ENCODE results near the gene GLDN.

The GLDN gene

DNA sequence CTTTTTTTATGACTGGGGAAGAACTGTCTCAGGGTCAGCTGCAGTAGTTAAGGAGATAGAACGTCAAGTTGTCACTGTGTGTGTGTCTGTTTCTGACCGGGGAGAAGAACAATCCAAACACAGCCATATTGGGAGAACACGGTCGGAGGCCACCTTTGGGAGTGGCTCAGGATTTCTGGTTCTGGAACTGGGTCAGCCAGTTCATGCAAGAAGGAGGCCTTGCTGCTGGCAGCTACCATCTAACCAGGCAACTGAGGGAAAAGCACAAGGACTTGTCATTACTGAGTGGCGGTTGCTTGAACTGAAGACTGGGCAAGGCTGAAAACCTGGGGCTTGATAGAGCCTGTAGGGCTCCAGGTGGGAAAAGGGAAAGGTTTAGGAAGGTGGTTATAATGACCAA, 24.6 kb downstream of the GLDN start:
- TF ChIP-seq, protein P1, sequence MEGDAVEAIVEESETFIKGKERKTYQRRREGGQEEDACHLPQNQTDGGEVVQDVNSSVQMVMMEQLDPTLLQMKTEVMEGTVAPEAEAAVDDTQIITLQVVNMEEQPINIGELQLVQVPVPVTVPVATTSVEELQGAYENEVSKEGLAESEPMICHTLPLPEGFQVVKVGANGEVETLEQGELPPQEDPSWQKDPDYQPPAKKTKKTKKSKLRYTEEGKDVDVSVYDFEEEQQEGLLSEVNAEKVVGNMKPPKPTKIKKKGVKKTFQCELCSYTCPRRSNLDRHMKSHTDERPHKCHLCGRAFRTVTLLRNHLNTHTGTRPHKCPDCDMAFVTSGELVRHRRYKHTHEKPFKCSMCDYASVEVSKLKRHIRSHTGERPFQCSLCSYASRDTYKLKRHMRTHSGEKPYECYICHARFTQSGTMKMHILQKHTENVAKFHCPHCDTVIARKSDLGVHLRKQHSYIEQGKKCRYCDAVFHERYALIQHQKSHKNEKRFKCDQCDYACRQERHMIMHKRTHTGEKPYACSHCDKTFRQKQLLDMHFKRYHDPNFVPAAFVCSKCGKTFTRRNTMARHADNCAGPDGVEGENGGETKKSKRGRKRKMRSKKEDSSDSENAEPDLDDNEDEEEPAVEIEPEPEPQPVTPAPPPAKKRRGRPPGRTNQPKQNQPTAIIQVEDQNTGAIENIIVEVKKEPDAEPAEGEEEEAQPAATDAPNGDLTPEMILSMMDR (IDR thresholded peaks at IDR 0.05; ENCODE audit: insufficient read depth, low read depth, low read length, missing control alignments) = no peak
- no peak for DNase-seq (ENCODE audit: low read depth)
- no peak overlapping the region for H3K4me3 ChIP-seq (ENCODE audit: low read depth, low read length)

DNA sequence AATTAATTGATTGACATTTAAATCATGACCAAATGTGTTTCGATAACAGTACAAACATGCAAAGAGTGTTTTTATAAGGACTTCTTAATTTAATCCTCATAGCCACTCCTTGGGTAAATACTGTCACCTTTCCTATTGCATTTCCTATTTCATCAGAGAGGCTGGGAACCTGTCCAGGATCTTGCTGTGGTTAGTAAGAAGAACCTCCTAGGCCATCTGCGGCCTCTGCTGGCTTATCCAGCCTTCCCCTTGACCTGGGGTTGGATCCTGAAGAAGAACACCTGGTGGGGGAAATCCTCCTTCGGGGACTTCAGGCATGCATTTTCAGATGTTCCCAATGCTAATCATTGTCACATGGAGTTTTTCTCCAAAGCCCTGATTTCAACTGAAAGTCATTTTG, 25.5 kb downstream of the GLDN start:
- no peak for DNase-seq (ENCODE audit: low read depth)
- H3K4me3 ChIP-seq (ENCODE audit: low read depth, low read length) = no peak overlapping the region
- TF ChIP-seq, protein P1 (IDR thresholded peaks at IDR 0.05; ENCODE audit: insufficient read depth, low read depth, low read length, missing control alignments) = no peak

DNA sequence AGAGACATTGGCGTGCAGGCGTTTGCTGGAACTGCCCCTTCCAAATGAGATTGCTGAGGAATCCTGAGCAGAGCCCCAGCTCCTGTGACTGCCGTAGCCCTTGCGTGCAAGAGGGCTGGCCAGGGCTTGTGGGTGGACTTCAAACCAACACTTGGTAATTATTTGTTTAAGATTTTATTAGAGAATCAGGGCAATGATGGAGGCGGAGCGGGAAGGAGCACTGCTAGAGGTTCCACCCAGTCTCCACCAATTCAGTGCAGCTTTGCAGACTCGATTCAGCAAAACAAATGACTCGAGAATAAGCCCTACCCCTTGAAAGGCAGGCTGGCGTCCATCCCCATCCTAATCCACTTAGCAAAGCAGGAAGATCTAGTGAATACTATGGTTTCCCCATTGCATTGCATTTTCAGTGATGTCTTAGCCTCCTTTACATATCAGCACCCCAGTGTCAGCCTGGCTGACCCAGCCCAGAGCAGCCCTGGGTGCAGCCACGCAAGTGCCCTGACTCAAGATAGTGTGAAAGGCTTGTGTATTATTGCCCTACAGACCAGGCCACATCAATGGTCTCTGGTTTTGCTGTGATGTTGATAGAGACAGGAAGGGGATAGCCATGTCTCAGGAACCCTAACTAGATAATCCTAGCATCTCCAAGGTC, 26.0 kb downstream of the GLDN start:
- no peak for DNase-seq (ENCODE audit: low read depth)
- TF ChIP-seq, protein P1 (IDR thresholded peaks at IDR 0.05; ENCODE audit: insufficient read depth, low read depth, low read length, missing control alignments) = no peak
- H3K4me3 ChIP-seq (ENCODE audit: low read depth, low read length) = no peak overlapping the region

DNA sequence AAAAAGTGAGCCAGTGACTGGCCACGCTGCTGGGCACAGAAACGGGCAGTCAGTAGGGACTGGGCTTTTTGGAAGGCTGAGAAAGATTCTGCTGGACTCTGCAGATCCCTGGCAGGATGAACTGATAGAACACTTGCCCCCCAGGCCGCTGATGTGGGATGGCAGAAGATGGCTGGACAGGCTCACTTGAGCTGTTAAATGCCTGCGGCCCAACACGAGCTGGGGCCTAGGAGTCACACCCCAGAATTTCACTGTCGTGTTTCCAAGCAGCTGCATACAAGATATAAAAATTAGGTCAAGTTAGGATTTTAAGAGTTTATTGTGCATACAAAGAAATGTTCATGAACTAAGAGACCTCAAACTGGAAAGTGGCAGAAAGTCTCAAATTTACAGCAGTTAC, 26.9 kb downstream of the GLDN start:
- no peak for DNase-seq (ENCODE audit: low read depth)
- TF ChIP-seq, protein P1 (IDR thresholded peaks at IDR 0.05; ENCODE audit: insufficient read depth, low read depth, low read length, missing control alignments) = no peak
- no peak overlapping the region for H3K4me3 ChIP-seq (ENCODE audit: low read depth, low read length)

DNA sequence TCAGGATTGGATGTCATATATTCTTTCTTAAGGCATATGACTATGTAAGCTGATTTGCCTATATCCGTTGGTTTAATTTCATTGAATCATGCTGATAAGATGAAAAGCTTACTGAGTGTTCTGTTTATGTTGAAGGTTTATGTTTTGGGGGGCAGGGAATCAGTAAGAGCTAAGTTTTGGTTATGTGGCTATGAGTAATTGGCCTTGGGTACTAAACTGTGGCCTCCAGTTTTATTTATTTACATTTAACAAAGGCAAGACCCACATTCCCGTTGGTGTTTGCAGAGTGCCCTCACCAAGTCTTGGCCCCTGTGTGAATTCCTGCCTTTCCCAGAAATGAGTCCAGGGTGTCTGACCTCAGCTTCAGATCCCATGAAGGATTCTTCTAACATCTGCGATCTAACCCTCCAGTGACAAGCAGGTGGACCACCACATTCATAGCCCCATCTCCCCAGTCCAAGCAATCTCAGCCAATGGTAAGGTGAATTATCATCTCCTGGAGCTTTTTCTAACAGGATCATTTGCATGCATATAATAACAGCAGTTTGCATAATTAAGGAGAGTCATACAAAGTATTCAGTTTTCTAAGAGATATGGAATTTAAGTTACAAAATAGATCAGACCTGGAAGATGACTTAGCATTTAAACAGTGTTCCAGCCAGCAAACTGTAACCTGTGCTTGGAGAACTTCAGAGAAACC, 27.4 kb downstream of the GLDN start:
- no peak overlapping the region for H3K4me3 ChIP-seq (ENCODE audit: low read depth, low read length)
- no peak for DNase-seq (ENCODE audit: low read depth)
- TF ChIP-seq, protein P1 (IDR thresholded peaks at IDR 0.05; ENCODE audit: insufficient read depth, low read depth, low read length, missing control alignments) = no peak

DNA sequence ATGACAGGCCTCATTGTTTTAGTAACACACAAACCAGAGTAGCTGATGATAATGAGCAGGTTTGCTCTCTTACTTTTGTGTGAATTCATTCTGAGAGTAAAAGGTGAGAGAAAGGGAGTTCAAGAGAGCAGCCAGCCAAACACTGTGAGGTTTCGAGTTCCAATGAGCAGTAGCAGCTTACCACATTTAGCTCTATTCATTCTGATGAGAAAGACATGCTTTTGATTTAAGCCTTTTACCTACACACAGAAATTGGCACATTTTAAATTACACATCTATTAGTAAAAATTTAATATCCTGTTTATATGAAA, 28.0 kb downstream of the GLDN start:
- DNase-seq (ENCODE audit: low read depth) = peak; percentile 45
- H3K4me3 ChIP-seq (ENCODE audit: low read depth, low read length) = no peak overlapping the region
- TF ChIP-seq, protein P1 (IDR thresholded peaks at IDR 0.05; ENCODE audit: insufficient read depth, low read depth, low read length, missing control alignments) = no peak

DNA sequence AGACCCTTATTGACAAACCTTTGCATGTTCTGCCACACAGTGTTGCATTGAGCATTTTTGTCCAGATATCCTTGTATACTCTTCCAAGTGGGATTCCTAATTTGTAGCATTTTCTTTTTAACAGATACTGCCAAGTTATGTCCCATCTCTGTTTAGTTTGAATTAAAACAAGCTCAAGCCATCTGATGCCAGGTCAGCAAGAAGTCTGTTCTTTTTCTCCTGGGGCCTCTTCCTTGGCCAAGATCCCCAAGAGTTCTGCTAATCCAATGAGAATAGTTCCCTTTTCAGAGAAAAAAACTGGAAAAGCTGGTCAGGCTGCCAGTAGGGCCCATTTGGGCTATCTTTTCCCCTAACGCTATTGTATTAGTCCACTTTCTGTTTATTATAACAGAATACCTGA, 29.8 kb downstream of the GLDN start:
- TF ChIP-seq, protein P1 (IDR thresholded peaks at IDR 0.05; ENCODE audit: insufficient read depth, low read depth, low read length, missing control alignments) = no peak
- no peak overlapping the region for H3K4me3 ChIP-seq (ENCODE audit: low read depth, low read length)
- DNase-seq (ENCODE audit: low read depth) = no peak

All from GM12865 (cell line).